ENCODE results near the gene NAV1.

Gene NAV1

DNA sequence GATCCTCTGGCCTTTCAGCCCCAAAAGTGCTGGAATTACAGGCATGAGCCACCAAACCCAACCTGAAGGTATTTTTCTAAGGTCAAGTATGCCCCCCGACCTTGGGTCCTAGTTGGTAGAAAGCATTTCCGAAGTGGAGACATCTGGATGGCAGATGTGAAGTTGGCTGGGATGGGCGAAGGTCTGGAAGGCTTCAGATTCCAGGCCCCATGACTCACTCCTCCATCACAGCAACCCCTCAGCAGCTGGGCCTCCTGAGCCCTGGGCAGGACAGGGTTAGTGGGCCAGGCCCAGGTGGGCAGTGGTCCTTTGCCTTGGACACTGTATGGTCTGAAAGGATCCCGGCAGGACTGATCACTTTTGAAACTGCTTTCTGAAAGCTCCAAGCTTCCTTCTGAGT is 23.3 kb downstream of the NAV1 start:
- peaks cover 3 to 4% of the 10 kb centered on the region in 2 experiments for H3K36me3 ChIP-seq (ENCODE audit: control insufficient read depth in 1 of 2, insufficient read depth in 2 of 2, low read depth in 1 of 2, low read length in 2 of 2)
- H2BK120ac ChIP-seq (ENCODE audit: low read depth, low read length), result peak overlapping the region; percentile 22
- H3K79me1 ChIP-seq (replicated peaks; ENCODE audit: low read length, poor library complexity, severe bottlenecking), result peaks cover 31% of the 10 kb centered on the region
- no peaks in the 10 kb centered on the region for H3K9me3 ChIP-seq (ENCODE audit: control insufficient read depth, low read length)
- H2AK5ac ChIP-seq (ENCODE audit: low read length, severe bottlenecking), result peak overlapping the region; percentile 41
- no peaks in the 10 kb centered on the region for H3K27me3 ChIP-seq (ENCODE audit: control insufficient read depth in 1 of 2, insufficient read depth in 1 of 2, low read length in 2 of 2)
- peak overlapping the region in 1 of 2 experiments; percentile 92 for H2BK12ac ChIP-seq (ENCODE audit: low read length in 2 of 2)
- H3K4me3 ChIP-seq (ENCODE audit: insufficient read depth in 1 of 2, low read depth in 1 of 2, low read length in 2 of 2), result peak overlapping the region in 1 of 2 experiments; percentile 22
- H4K91ac ChIP-seq (ENCODE audit: low read length), result peak overlapping the region; percentile 89
- H3K14ac ChIP-seq (ENCODE audit: low read length in 2 of 2), result peak overlapping the region in 1 of 2 experiments; percentile 30
- 10% methylated on average over 3 of the region's 4 CpGs for WGBS
- DNase-seq, result peak; percentile 92
- peak overlapping the region; percentile 82 for H4K8ac ChIP-seq (ENCODE audit: low read length)
- no peak overlapping the region for H2BK5ac ChIP-seq (ENCODE audit: low read depth, low read length, poor library complexity, severe bottlenecking)
- H2AFZ ChIP-seq (ENCODE audit: low read depth, low read length), result no peak overlapping the region
- H3K27ac ChIP-seq (ENCODE audit: low read length, poor library complexity, severe bottlenecking), result peak overlapping the region; percentile 80
- peaks cover 26% of the 10 kb centered on the region for H3K4me1 ChIP-seq (ENCODE audit: control insufficient read depth, insufficient read depth, low read depth, low read length)
- H3K9ac ChIP-seq (ENCODE audit: low read length), result peak overlapping the region; percentile 81
- peak overlapping the region; percentile 22 to 73 for H3K4ac ChIP-seq (ENCODE audit: low read depth in 1 of 2, low read length in 2 of 2)
- peak overlapping the region; percentile 55 for H2BK15ac ChIP-seq (ENCODE audit: low read depth, poor library complexity, severe bottlenecking)
- H3K23ac ChIP-seq (ENCODE audit: low read length in 2 of 2), result no peak overlapping the region
- H3K4me2 ChIP-seq (ENCODE audit: low read length, poor library complexity, severe bottlenecking), result no peak overlapping the region
- peak overlapping the region; percentile 6 to 85 for H3K18ac ChIP-seq (ENCODE audit: low read depth in 1 of 2, low read length in 2 of 2)

DNA sequence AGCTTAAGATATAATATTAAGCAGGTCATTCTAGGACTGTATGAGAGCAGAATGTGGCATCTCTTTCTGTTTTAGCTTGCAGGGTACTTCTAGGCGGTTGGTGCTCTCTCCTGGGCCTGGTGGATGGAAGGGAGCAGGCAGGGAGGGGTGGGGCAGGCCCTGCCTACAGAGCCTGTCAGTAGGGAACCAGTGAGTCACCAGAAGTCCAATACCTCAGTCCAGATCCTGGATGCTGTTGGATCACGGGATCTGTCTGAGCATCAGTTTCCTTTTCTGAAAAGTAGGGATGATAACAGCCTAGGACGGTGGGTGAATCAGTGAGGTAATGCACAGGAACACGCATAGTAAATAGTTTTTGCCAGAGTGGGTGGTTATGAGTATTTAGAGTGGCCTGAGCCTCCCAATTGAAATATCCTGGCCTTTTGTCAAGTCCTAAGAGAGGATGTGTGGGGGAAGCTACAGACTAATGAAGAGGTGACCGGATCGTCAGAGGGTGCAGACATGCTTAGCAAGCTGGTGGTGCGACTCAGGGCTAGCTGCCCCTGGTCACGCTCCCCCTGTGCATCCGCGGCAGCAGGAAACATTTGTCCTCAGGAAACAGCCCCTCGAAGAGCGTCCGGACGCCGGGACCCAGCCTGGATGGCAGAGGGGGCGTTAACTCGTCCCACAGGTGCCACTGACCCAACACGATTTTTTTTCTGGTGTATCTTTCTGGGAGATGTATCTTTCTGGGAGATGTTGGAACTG is 23.9 kb downstream of the NAV1 start:
- Histone ChIP-seq H3K27ac (ENCODE audit: low read length, poor library complexity, severe bottlenecking) (peak overlapping the region; percentile 80), H3K4me1 (ENCODE audit: control insufficient read depth, insufficient read depth, low read depth, low read length) (peaks cover 25% of the 10 kb centered on the region), H3K4me2 (ENCODE audit: low read length, poor library complexity, severe bottlenecking) (no peak overlapping the region), H2AFZ (ENCODE audit: low read depth, low read length) (no peak overlapping the region), H4K8ac (ENCODE audit: low read length) (peak overlapping the region; percentile 82), H3K14ac (ENCODE audit: low read length in 2 of 2) (peak overlapping the region in 1 of 2 experiments; percentile 79), H3K4ac (ENCODE audit: low read depth in 1 of 2, low read length in 2 of 2) (peak overlapping the region in 1 of 2 experiments; percentile 94), H4K91ac (ENCODE audit: low read length) (peak overlapping the region; percentile 93), H3K4me3 (ENCODE audit: insufficient read depth in 1 of 2, low read depth in 1 of 2, low read length in 2 of 2) (peak overlapping the region in 1 of 2 experiments; percentile 39), H2BK120ac (ENCODE audit: low read depth, low read length) (peak overlapping the region; percentile 65), H3K23ac (ENCODE audit: low read length in 2 of 2) (no peak overlapping the region), H3K9ac (ENCODE audit: low read length) (peak overlapping the region; percentile 81), H3K27me3 (ENCODE audit: control insufficient read depth in 1 of 2, insufficient read depth in 1 of 2, low read length in 2 of 2) (no peaks in the 10 kb centered on the region), H3K36me3 (ENCODE audit: control insufficient read depth in 1 of 2, insufficient read depth in 2 of 2, low read depth in 1 of 2, low read length in 2 of 2) (peaks cover 3 to 4% of the 10 kb centered on the region in 2 experiments), H2AK5ac (ENCODE audit: low read length, severe bottlenecking) (peak overlapping the region; percentile 61), H2BK15ac (ENCODE audit: low read depth, poor library complexity, severe bottlenecking) (peak overlapping the region; percentile 39), H3K9me3 (ENCODE audit: control insufficient read depth, low read length) (no peaks in the 10 kb centered on the region), H2BK5ac (ENCODE audit: low read depth, low read length, poor library complexity, severe bottlenecking) (no peak overlapping the region), H3K79me1 (replicated peaks; ENCODE audit: low read length, poor library complexity, severe bottlenecking) (peaks cover 36% of the 10 kb centered on the region), H2BK12ac (ENCODE audit: low read length in 2 of 2) (peak overlapping the region; percentile 87 to 99), H3K18ac (ENCODE audit: low read depth in 1 of 2, low read length in 2 of 2) (peak overlapping the region; percentile 6 to 92)
- 20% methylated on average over 18 of the region's 18 CpGs for WGBS
- peak; percentile 95 for DNase-seq

DNA sequence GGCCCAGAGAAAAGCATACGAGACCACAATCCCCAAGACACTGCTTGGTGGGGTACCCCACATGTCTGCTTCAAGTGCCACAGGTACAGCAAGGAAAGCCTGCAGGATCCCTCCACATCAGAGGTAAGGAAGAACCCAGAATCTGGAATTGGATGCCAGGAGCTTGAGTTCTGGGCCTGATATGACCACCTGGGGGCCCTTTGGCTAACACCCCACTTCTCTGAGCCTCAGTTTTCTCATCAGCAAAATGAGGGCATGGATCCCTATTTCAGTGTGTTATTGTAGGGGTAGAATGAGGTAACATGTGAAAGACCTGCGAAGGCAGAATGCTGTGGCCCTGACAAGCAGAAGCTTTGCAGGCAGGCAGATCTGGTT is 24.5 kb downstream of the NAV1 start:
- no peak for DNase-seq
- peak overlapping the region in 1 of 2 experiments; percentile 39 for H3K4me3 ChIP-seq (ENCODE audit: insufficient read depth in 1 of 2, low read depth in 1 of 2, low read length in 2 of 2)

DNA sequence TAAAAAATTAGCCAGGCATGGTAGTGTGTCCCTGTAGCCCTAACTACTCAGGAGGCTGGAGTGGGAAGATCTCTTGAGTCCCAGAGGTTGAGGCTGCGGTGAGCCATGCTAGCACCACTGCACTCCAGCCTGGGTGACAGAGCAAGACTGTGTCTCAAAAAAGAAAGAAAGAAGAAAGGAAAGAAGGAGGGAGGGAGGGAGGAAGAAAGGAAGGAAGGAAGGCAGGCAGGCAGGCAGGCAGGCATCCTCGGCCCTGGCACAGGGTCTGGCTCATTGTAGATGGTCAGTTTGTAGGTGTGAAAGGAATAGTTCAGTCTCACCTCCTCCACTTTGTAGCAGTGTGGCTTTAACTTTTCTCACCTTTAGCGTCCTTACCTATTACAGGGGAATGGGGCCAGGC is 25.0 kb downstream of the NAV1 start:
- no peak overlapping the region for H2AK5ac ChIP-seq (ENCODE audit: low read length, severe bottlenecking)
- H3K23ac ChIP-seq (ENCODE audit: low read length in 2 of 2), result no peak overlapping the region
- H3K4me2 ChIP-seq (ENCODE audit: low read length, poor library complexity, severe bottlenecking), result no peak overlapping the region
- peak overlapping the region; percentile 42 to 92 for H3K18ac ChIP-seq (ENCODE audit: low read depth in 1 of 2, low read length in 2 of 2)
- H3K4me3 ChIP-seq (ENCODE audit: insufficient read depth in 1 of 2, low read depth in 1 of 2, low read length in 2 of 2), result peak overlapping the region in 1 of 2 experiments; percentile 39
- peak overlapping the region; percentile 81 for H3K9ac ChIP-seq (ENCODE audit: low read length)
- H3K9me3 ChIP-seq (ENCODE audit: control insufficient read depth, low read length), result no peaks in the 10 kb centered on the region
- peak overlapping the region; percentile 79 for H4K91ac ChIP-seq (ENCODE audit: low read length)
- WGBS, result 94% methylated on average over 3 of the region's 3 CpGs
- H2BK5ac ChIP-seq (ENCODE audit: low read depth, low read length, poor library complexity, severe bottlenecking), result no peak overlapping the region
- peaks cover 3 to 4% of the 10 kb centered on the region in 2 experiments for H3K36me3 ChIP-seq (ENCODE audit: control insufficient read depth in 1 of 2, insufficient read depth in 2 of 2, low read depth in 1 of 2, low read length in 2 of 2)
- no peak overlapping the region for H3K27ac ChIP-seq (ENCODE audit: low read length, poor library complexity, severe bottlenecking)
- H4K8ac ChIP-seq (ENCODE audit: low read length), result peak overlapping the region; percentile 8
- no peak overlapping the region for H3K14ac ChIP-seq (ENCODE audit: low read length in 2 of 2)
- peak overlapping the region; percentile 86 to 99 for H2BK12ac ChIP-seq (ENCODE audit: low read length in 2 of 2)
- H3K4ac ChIP-seq (ENCODE audit: low read depth in 1 of 2, low read length in 2 of 2), result peak overlapping the region in 1 of 2 experiments; percentile 15
- peaks cover 28% of the 10 kb centered on the region for H3K4me1 ChIP-seq (ENCODE audit: control insufficient read depth, insufficient read depth, low read depth, low read length)
- H3K79me1 ChIP-seq (replicated peaks; ENCODE audit: low read length, poor library complexity, severe bottlenecking), result peaks cover 43% of the 10 kb centered on the region
- H3K27me3 ChIP-seq (ENCODE audit: control insufficient read depth in 1 of 2, insufficient read depth in 1 of 2, low read length in 2 of 2), result no peaks in the 10 kb centered on the region
- no peak overlapping the region for H2BK120ac ChIP-seq (ENCODE audit: low read depth, low read length)
- no peak for DNase-seq
- H2BK15ac ChIP-seq (ENCODE audit: low read depth, poor library complexity, severe bottlenecking), result peak overlapping the region; percentile 38
- no peak overlapping the region for H2AFZ ChIP-seq (ENCODE audit: low read depth, low read length)

More for the DNA sequence above, 24.5 kb downstream of the NAV1 start:
- H2BK15ac ChIP-seq (ENCODE audit: low read depth, poor library complexity, severe bottlenecking), result peak overlapping the region; percentile 13
- no peak overlapping the region for H3K27ac ChIP-seq (ENCODE audit: low read length, poor library complexity, severe bottlenecking)
- H3K23ac ChIP-seq (ENCODE audit: low read length in 2 of 2), result peak overlapping the region in 1 of 2 experiments; percentile 38
- no peak overlapping the region for H2AK5ac ChIP-seq (ENCODE audit: low read length, severe bottlenecking)
- H3K36me3 ChIP-seq (ENCODE audit: control insufficient read depth in 1 of 2, insufficient read depth in 2 of 2, low read depth in 1 of 2, low read length in 2 of 2), result peaks cover 3 to 4% of the 10 kb centered on the region in 2 experiments
- peak overlapping the region; percentile 34 to 99 for H2BK12ac ChIP-seq (ENCODE audit: low read length in 2 of 2)
- peak overlapping the region; percentile 6 to 92 for H3K18ac ChIP-seq (ENCODE audit: low read depth in 1 of 2, low read length in 2 of 2)
- H2AFZ ChIP-seq (ENCODE audit: low read depth, low read length), result no peak overlapping the region
- WGBS, result 86% methylated on average over 2 of the region's 2 CpGs
- no peaks in the 10 kb centered on the region for H3K27me3 ChIP-seq (ENCODE audit: control insufficient read depth in 1 of 2, insufficient read depth in 1 of 2, low read length in 2 of 2)
- peaks cover 41% of the 10 kb centered on the region for H3K79me1 ChIP-seq (replicated peaks; ENCODE audit: low read length, poor library complexity, severe bottlenecking)
- no peaks in the 10 kb centered on the region for H3K9me3 ChIP-seq (ENCODE audit: control insufficient read depth, low read length)
- H3K14ac ChIP-seq (ENCODE audit: low read length in 2 of 2), result peak overlapping the region in 1 of 2 experiments; percentile 31
- H4K91ac ChIP-seq (ENCODE audit: low read length), result peak overlapping the region; percentile 15
- peak overlapping the region; percentile 81 for H3K9ac ChIP-seq (ENCODE audit: low read length)
- no peak overlapping the region for H4K8ac ChIP-seq (ENCODE audit: low read length)
- H2BK5ac ChIP-seq (ENCODE audit: low read depth, low read length, poor library complexity, severe bottlenecking), result no peak overlapping the region
- H2BK120ac ChIP-seq (ENCODE audit: low read depth, low read length), result peak overlapping the region; percentile 65
- peak overlapping the region in 1 of 2 experiments; percentile 94 for H3K4ac ChIP-seq (ENCODE audit: low read depth in 1 of 2, low read length in 2 of 2)
- H3K4me1 ChIP-seq (ENCODE audit: control insufficient read depth, insufficient read depth, low read depth, low read length), result peaks cover 25% of the 10 kb centered on the region
- H3K4me2 ChIP-seq (ENCODE audit: low read length, poor library complexity, severe bottlenecking), result no peak overlapping the region

Data from mesenchymal stem cell (in vitro differentiated cells and primary cell).